ENCODE measurements around the gene PCDHB4.
"Not testable (repeated sequence)": the region's sequence is repeated elsewhere in the genome, so short reads cannot be mapped to it uniquely, and the experiment has no call there.

Gene PCDHB4

DNA sequence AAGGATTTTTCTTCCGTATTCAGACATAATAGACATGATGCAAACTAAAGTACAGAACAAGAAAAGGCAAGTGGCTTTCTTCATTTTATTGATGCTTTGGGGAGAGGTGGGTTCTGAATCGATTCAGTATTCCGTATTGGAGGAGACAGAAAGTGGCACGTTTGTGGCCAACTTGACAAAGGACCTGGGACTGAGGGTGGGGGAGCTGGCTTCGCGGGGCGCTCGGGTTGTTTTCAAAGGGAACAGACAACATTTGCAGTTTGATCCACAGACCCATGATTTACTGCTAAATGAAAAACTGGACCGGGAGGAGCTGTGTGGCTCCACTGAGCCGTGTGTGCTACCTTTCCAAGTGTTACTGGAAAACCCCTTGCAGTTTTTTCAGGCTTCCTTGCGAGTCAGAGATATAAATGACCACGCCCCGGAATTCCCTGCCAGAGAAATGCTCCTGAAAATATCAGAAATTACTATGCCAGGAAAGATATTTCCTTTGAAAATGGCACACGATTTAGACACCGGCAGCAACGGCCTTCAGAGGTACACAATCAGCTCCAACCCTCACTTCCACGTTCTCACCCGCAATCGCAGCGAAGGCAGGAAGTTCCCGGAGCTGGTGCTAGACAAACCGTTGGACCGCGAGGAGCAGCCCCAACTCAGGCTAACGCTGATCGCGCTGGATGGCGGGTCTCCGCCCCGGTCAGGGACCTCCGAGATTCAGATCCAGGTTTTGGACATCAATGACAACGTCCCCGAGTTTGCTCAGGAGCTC lies 28.8 kb downstream of the PCDHB4 start:
- DNase-seq (ENCODE audit: low read depth in 2 of 2): no peak

DNA sequence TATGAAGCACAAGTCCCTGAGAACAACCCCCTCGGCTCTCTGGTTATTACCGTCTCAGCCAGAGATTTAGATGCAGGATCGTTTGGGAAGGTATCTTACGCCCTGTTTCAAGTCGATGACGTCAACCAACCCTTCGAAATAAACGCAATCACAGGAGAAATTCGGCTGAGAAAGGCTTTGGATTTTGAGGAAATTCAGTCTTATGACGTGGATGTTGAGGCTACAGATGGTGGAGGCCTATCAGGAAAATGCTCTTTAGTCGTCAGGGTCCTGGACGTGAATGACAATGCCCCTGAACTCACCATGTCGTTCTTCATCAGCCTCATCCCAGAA lies 29.3 kb downstream of the PCDHB4 start:
- no peak for DNase-seq (ENCODE audit: low read depth in 2 of 2)

DNA sequence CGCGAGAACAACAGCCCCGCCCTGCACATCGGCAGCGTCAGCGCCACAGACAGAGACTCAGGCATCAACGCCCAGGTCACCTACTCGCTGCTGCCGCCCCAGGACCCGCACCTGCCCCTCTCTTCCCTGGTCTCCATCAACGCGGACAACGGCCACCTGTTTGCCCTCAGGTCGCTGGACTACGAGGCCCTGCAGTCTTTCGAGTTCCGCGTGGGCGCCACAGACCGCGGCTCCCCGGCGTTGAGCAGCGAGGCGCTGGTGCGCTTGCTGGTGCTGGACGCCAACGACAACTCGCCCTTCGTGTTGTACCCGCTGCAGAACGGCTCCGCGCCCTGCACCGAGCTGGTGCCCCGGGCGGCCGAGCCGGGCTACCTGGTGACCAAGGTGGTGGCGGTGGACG lies 30.0 kb downstream of the PCDHB4 start:
- not testable (repeated sequence) for DNase-seq (ENCODE audit: low read depth in 2 of 2)

DNA sequence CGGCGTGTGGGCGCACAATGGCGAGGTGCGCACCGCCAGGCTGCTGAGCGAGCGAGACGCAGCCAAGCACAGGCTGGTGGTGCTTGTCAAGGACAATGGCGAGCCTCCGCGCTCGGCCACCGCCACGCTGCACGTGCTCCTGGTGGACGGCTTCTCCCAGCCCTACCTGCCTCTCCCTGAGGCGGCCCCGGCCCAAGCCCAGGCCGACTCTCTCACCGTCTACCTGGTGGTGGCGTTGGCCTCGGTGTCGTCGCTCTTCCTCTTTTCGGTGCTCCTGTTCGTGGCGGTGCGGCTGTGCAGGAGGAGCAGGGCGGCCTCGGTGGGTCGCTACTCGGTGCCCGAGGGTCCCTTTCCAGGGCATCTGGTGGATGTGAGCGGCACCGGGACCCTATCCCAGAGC lies 30.5 kb downstream of the PCDHB4 start:
- DNase-seq (ENCODE audit: low read depth in 2 of 2): not testable (repeated sequence)

DNA sequence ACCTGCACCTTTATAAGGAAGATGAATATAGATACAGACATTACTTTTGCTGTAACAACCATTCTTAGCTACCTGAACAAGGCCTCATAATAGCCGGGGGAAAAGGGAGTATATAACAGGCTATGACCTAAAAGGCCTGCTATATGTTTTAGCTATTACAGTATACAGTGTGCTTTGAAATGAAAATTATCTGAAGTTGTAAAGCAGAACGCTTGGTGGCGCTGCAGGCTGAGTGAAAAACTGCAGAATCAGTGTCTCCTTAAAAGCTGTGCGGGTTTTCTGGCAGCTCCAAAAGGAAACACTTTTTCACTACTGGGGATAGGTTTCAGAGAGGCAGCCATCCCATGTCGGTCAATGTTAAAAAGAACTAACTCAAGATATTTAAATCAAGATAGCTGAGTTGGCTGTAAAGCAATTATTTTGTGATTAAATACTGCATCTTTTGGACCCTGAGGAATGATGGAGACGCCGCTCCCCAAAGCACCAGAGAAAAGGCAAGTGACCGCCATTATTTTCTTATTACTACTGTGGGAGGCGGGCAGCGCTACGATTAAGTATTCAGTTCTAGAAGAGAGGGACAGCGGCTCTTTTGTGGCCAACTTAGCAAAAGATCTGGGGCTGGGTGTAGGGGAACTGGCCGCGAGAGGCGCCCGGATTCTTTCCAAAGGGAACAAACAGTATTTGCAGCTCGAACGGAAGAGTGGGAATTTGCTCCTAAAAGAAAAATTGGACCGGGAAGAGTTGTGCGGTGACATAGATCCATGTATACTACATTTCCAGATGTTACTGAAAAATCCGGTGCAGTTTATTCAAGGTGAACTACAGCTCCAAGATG lies 34.1 kb downstream of the PCDHB4 start:
- DNase-seq (ENCODE audit: low read depth in 2 of 2): no peak

DNA sequence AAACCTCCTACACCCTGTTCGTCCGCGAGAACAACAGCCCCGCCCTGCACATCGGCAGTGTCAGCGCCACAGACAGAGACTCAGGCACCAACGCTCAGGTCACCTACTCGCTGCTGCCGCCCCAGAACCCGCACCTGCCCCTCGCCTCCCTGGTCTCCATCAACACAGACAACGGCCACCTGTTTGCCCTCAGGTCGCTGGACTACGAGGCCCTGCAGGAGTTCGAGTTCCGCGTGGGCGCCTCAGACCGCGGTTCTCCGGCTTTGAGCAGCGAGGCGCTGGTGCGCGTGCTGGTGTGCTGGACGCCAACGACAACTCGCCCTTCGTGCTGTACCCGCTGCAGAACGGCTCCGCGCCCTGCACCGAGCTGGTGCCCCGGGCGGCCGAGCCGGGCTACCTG lies 35.7 kb downstream of the PCDHB4 start:
- not testable (repeated sequence) for DNase-seq (ENCODE audit: low read depth in 2 of 2)

DNA sequence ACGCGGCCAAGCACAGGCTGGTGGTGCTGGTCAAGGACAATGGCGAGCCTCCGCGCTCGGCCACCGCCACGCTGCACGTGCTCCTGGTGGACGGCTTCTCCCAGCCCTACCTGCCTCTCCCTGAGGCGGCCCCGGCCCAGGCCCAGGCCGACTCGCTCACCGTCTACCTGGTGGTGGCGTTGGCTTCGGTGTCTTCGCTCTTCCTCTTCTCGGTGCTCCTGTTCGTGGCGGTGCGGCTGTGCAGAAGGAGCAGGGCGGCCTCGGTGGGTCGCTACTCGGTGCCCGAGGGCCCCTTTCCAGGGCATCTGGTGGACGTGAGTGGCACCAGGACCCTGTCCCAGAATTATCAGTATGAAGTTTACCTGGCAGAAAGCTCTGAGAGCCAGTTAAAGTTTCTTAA lies 36.3 kb downstream of the PCDHB4 start:
- not testable (repeated sequence) for DNase-seq (ENCODE audit: low read depth in 2 of 2)

DNA sequence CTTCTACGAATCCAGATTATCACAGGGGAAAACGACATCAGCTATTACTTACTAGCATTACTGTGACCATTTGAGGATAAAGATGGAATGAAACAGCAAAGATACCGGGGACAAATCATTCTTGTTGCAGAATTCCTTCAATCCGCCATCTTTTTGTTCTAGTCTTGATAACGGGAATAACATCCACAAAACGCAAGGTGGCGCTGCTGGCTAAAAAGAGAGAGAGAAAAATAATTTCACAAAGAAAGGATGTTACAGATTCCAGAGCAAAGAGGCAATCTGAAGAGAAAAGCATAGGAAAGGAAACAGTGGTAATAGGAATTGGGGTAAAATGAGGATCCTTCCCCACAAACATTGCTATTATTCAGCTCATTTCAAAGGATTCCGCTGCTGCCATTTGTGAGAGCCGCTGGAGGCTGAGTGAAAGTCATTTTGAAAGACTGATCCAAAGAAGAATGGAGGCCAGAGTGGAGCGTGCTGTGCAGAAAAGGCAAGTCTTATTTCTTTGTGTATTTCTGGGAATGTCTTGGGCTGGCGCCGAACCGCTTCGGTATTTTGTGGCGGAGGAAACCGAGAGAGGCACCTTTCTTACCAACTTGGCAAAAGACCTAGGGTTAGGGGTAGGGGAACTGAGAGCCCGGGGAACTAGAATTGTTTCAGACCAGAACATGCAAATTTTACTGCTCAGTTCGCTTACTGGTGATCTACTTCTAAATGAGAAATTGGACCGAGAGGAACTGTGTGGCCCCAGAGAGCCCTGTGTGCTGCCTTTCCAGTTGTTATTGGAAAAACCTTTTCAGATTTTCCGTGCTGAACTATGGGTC lies 51.0 kb downstream of the PCDHB4 start, which contains the start of gene PCDHB7:
Gene PCDHB7 (plus strand): TSS at position 264 of the 824 bp plus-strand sequence. CDS start 192 bp downstream, at position 456.
- no peak for DNase-seq (ENCODE audit: low read depth in 2 of 2)

DNA sequence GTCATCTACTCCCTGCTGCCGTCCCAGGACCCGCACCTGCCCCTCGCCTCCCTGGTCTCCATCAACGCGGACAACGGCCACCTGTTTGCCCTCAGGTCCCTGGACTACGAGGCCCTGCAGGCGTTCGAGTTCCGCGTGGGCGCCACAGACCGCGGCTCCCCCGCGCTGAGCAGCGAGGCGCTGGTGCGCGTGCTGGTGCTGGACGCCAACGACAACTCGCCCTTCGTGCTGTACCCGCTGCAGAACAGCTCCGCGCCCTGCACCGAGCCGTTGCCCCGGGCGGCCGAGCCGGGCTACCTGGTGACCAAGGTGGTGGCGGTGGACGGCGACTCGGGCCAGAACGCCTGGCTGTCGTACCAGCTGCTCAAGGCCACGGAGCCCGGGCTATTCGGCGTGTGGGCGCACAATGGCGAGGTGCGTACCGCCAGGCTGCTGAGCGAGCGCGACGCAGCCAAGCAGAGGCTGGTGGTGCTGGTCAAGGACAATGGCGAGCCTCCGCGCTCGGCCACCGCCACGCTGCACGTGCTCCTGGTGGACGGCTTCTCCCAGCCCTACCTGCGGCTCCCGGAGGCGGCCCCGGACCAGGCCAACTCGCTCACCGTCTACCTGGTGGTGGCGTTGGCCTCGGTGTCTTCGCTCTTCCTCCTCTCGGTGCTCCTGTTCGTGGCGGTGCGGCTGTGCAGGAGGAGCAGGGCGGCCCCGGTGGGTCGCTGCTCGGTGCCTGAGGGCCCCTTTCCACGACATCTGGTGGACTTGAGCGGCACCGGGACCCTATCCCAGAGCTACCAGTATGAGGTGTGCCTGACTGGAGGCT lies 52.9 kb downstream of the PCDHB4 start:
- not testable (repeated sequence) for DNase-seq (ENCODE audit: low read depth in 2 of 2)

Measured in stimulated activated CD8-positive, alpha-beta memory T cell treated with anti-CD3 and anti-CD28 coated beads, Interleukin-15, amount 100 ng/mL, for 48 hours (primary cell).